H1 (cell line): ENCODE measurements around the gene OPA3. TPM values are rescaled to one million over a fixed set of nuclear protein-coding genes. Genes with fewer than 3 reads are reported as not detected.

ENCODE experiments used
- CTCF ChIA-PET: fragments of 300-600 bp; sonication (Branson Sonifier 250); formaldehyde crosslinking; loops from one replicate; lab custom pipeline; 2021; ENCODE audit not compliant: partially characterized antibody; lab: Charles Lee
- POLR2A ChIA-PET: fragments of 300-600 bp; sonication (Branson Sonifier 250); formaldehyde crosslinking; loops from one replicate; lab custom pipeline; 2021; ENCODE audit warnings: inconsistent platforms; ENCODE audit not compliant: partially characterized antibody; lab: Charles Lee
- DNase-seq, 2 experiments: peaks; one replicate each; pipeline versions ENCODE4 v3.0.0 to v3.0.0-alpha.2; 2010 to 2022; ENCODE audit warnings: low spot score in 2 of 2, low read depth in 1 of 2, mixed read lengths in 1 of 2
- FAIRE-seq: peaks from 2 replicates; lab custom pipeline; 2011; peaks lifted over from hg19 to GRCh38; lab: Jason Lieb, UNC
- H2AFZ ChIP-seq: 2 replicates; pipeline ENCODE4 v1.8.1; 2012; ENCODE audit warnings: low read length, inconsistent platforms
- H2AK5ac ChIP-seq: 2 replicates; pipeline ENCODE4 v1.6.1; 2013; ENCODE audit warnings: low read depth, low read length
- H2BK120ac ChIP-seq: replicated peaks from 2 replicates; pipeline ENCODE3; 2013; ENCODE audit warnings: low read depth, low read length, inconsistent platforms
- H2BK12ac ChIP-seq: 2 replicates; pipeline ENCODE4 v1.6.1; 2013; ENCODE audit warnings: low read depth, low read length
- H2BK15ac ChIP-seq: 2 replicates; pipeline ENCODE4 v1.6.1; 2013; ENCODE audit warnings: low read length
- H2BK20ac ChIP-seq: 2 replicates; pipeline ENCODE4 v1.6.1; 2013; ENCODE audit warnings: low read length
- H2BK5ac ChIP-seq: 2 replicates; pipeline ENCODE4 v1.6.1; 2013; ENCODE audit warnings: low read depth, low read length
- H3K14ac ChIP-seq: 2 replicates; pipeline ENCODE4 v1.6.1; 2013; ENCODE audit warnings: inconsistent platforms; ENCODE audit not compliant: insufficient read length
- H3K18ac ChIP-seq: 2 replicates; pipeline ENCODE4 v1.6.1; 2013; ENCODE audit warnings: low read length; ENCODE audit errors: extremely low read depth
- H3K23ac ChIP-seq: 2 replicates; pipeline ENCODE4 v1.6.1; 2013; ENCODE audit warnings: inconsistent platforms; ENCODE audit not compliant: insufficient read length
- H3K23me2 ChIP-seq: 2 replicates; pipeline ENCODE4 v1.6.1; 2013; ENCODE audit warnings: low read depth, low read length
- H3K27ac ChIP-seq: 2 replicates; pipeline ENCODE4 v1.6.1; 2011; ENCODE audit warnings: low read depth, low read length, inconsistent platforms
- H3K27me3 ChIP-seq, 4 experiments: replicated peaks in 1 of 4; 1 replicate in 1 of 4; 2 replicates in 3 of 4; pipeline versions ENCODE4 v1.6.1 to v1.8.1; 2011 to 2013; ENCODE audit warnings: low read length in 3 of 4, mild to moderate bottlenecking in 3 of 4, inconsistent platforms in 2 of 4, mixed read lengths in 2 of 4, moderate library complexity in 1 of 4; ENCODE audit not compliant: control insufficient read depth in 3 of 4, insufficient read depth in 3 of 4; ENCODE audit errors: extremely low read depth in 1 of 4
- H3K36me3 ChIP-seq, 4 experiments: 2 replicates each; pipeline versions ENCODE4 v1.6.1 to v1.8.1; 2011 to 2013; ENCODE audit warnings: mild to moderate bottlenecking in 4 of 4, low read length in 3 of 4, moderate library complexity in 2 of 4, control low read depth in 1 of 4, inconsistent platforms in 1 of 4; ENCODE audit not compliant: insufficient read depth in 4 of 4, control insufficient read depth in 2 of 4
- H3K4ac ChIP-seq: replicated peaks from 2 replicates; pipeline ENCODE3; 2013; ENCODE audit warnings: low read length, low read depth, mixed read lengths, inconsistent platforms; ENCODE audit not compliant: insufficient read length
- H3K4me1 ChIP-seq, 4 experiments: replicated peaks in 1 of 4; 1 replicate in 1 of 4; 2 replicates in 3 of 4; pipeline versions ENCODE4 v1.6.1 to v1.8.1; 2011 to 2013; ENCODE audit warnings: low read length in 3 of 4, inconsistent platforms in 2 of 4, mixed read lengths in 1 of 4; ENCODE audit not compliant: insufficient read depth in 4 of 4, control insufficient read depth in 3 of 4
- H3K4me2 ChIP-seq, 2 experiments: 2 replicates each; pipeline versions ENCODE4 v1.6.1 to v1.8.1; 2011 to 2013; ENCODE audit warnings: low read depth in 2 of 2, low read length in 2 of 2, control low read depth in 1 of 2, inconsistent platforms in 1 of 2, mild to moderate bottlenecking in 1 of 2; ENCODE audit not compliant: insufficient read depth in 1 of 2
- H3K4me3 ChIP-seq, 4 experiments: fragments of 200-600, 300-600 bp in 1 of 4; sonication (generic), shearing (Covaris generic), sonication (Bioruptor Twin) in 1 of 4; 2 replicates each; pipeline versions ENCODE4 v1.5.1 to v1.8.1; 2011 to 2016; ENCODE audit warnings: low read length in 4 of 4, low read depth in 3 of 4, control low read depth in 2 of 4, inconsistent platforms in 2 of 4, mild to moderate bottlenecking in 2 of 4, mixed read lengths in 1 of 4, moderate library complexity in 1 of 4; ENCODE audit not compliant: insufficient read depth in 2 of 4; ENCODE audit errors: extremely low read depth in 1 of 4
- H3K56ac ChIP-seq: replicated peaks from 2 replicates; pipeline ENCODE3; 2013; ENCODE audit warnings: low read depth, mild to moderate bottlenecking, mixed read lengths, low read length, inconsistent platforms; ENCODE audit not compliant: insufficient read length
- H3K79me1 ChIP-seq: 2 replicates; pipeline ENCODE4 v1.6.1; 2013; ENCODE audit warnings: low read depth, low read length, control low read depth
- H3K79me2 ChIP-seq, 2 experiments: 2 replicates each; pipeline versions ENCODE4 v1.6.1 to v1.8.1; 2012 to 2013; ENCODE audit warnings: low read length in 2 of 2, mild to moderate bottlenecking in 2 of 2, inconsistent platforms in 1 of 2; ENCODE audit not compliant: insufficient read depth in 2 of 2, control insufficient read depth in 1 of 2
- H3K9ac ChIP-seq, 4 experiments: replicated peaks in 1 of 4; 1 replicate in 1 of 4; 2 replicates in 3 of 4; pipeline versions ENCODE4 v1.6.1 to v1.8.1; 2011 to 2013; ENCODE audit warnings: low read depth in 3 of 4, low read length in 3 of 4, control low read depth in 2 of 4, mild to moderate bottlenecking in 2 of 4, moderate library complexity in 2 of 4, inconsistent platforms in 1 of 4; ENCODE audit errors: extremely low read depth in 1 of 4
- H3K9me3 ChIP-seq, 2 experiments: 2 replicates each; pipeline versions ENCODE4 v1.6.1 to v1.8.1; 2012 to 2013; ENCODE audit warnings: mild to moderate bottlenecking in 2 of 2, moderate library complexity in 2 of 2, control low read depth in 1 of 2, inconsistent platforms in 1 of 2, low read depth in 1 of 2, low read length in 1 of 2, mixed read lengths in 1 of 2; ENCODE audit not compliant: insufficient read depth in 2 of 2
- H4K20me1 ChIP-seq, 2 experiments: replicated peaks in 1 of 2; 2 replicates each; pipeline versions ENCODE3 to v1.8.1; 2011 to 2013; ENCODE audit warnings: inconsistent platforms in 2 of 2, low read length in 2 of 2, mild to moderate bottlenecking in 1 of 2; ENCODE audit not compliant: insufficient read depth in 2 of 2, control insufficient read depth in 1 of 2
- H4K5ac ChIP-seq: 2 replicates; pipeline ENCODE4 v1.6.1; 2013; ENCODE audit warnings: low read length, low read depth, mixed read lengths, inconsistent platforms; ENCODE audit not compliant: insufficient read length
- H4K8ac ChIP-seq: 2 replicates; pipeline ENCODE4 v1.8.0; 2013; ENCODE audit warnings: mild to moderate bottlenecking, moderate library complexity, low read length, inconsistent platforms; ENCODE audit not compliant: insufficient read depth; ENCODE audit errors: extremely low read depth
- H4K91ac ChIP-seq: replicated peaks from 2 replicates; pipeline ENCODE3; 2013; ENCODE audit warnings: low read length, mixed read lengths, inconsistent platforms; ENCODE audit not compliant: insufficient read length
- BCL11A ChIP-seq, 2 experiments: IDR thresholded peaks; one replicate each; pipeline ENCODE4 v1.6.1; 2011; ENCODE audit warnings: low read depth in 2 of 2, low read length in 2 of 2, mild to moderate bottlenecking in 2 of 2
- TEAD4 ChIP-seq: IDR thresholded peaks from 2 replicates; pipeline ENCODE4 v1.6.1; 2012; ENCODE audit warnings: low read depth, low read length, inconsistent platforms, mixed read lengths
- WGBS, 2 experiments: shearing (Covaris generic) in 1 of 2; methylation state at CpG; one replicate each; pipeline versions ENCODE4 v1.1.6 to v1.1.7; 2013 to 2015; ENCODE audit warnings: low lambda C conversion rate in 2 of 2, mixed read lengths in 2 of 2, inconsistent platforms in 1 of 2, low coverage in 1 of 2, missing lambda C conversion rate in 1 of 2; ENCODE audit not compliant: insufficient replicate concordance in 2 of 2, insufficient coverage in 1 of 2, insufficient read length in 1 of 2; ENCODE audit errors: extremely low coverage in 1 of 2, missing lambda C conversion rate in 1 of 2; 5-methylcytosine and 5-hydroxymethylcytosine counted together
- polyA plus RNA-seq, 7 experiments: library from polyadenylated mRNA; depleted of rRNA in 3 of 7; stranded (reverse) in 5 of 7; unstranded in 2 of 7; fragments of >200 nt in 5 of 7; fragments of 200-250 nt in 2 of 7; gene quantifications; 1 replicate in 5 of 7; 2 replicates in 1 of 7; 4 replicates in 1 of 7; pipeline versions ENCODE4 v1.2.1 to v1.2.3, GENCODE V29; 2011 to 2013; ENCODE audit warnings: missing spikeins in 2 of 7, mixed read lengths in 2 of 7
- total RNA-seq: library from RNA; stranded (reverse); fragmentation: NEBNext Ultra II Directional; extraction: Animal tissue kit (Norgen Biotek cat#: 25700); gene quantifications from 2 replicates; pipeline ENCODE4 v1.2.1, GENCODE V29; 2021

The OPA3 gene
- total and polyA plus RNA-seq, 2 of the 8 experiments (the other 6 are each of a cell fraction or from before 2014, with no cell fraction given), result 12.5 to 14.5 TPM

GRCh38 chr19:45483033-45483432 lies 101.6 kb downstream of the OPA3 start:
- Histone ChIP-seq H3K4me2 (no peak overlapping the region), H3K56ac (no peak overlapping the region), H4K20me1 (peaks cover 0 to 2% of the 10 kb centered on the region in 2 experiments), H2BK120ac (no peak overlapping the region), H3K27me3 (no peaks in the 10 kb centered on the region), H3K79me2 (no peaks in the 10 kb centered on the region), H3K4ac (no peak overlapping the region), H3K23me2 (peaks cover 2% of the 10 kb centered on the region), H3K9ac (no peak overlapping the region), H4K91ac (no peak overlapping the region), H4K8ac (no peak overlapping the region), H3K27ac (no peak overlapping the region), H3K79me1 (no peaks in the 10 kb centered on the region), H3K9me3 (no peaks in the 10 kb centered on the region), H2AFZ (no peak overlapping the region), H3K14ac (no peak overlapping the region), H3K36me3 (no peaks in the 10 kb centered on the region; a peak in 1 of 8 replicates), H2BK15ac (no peak overlapping the region), H2AK5ac (no peak overlapping the region), H3K4me3 (no peak overlapping the region), H4K5ac (no peak overlapping the region), H2BK5ac (no peak overlapping the region), H3K18ac (no peak overlapping the region), H2BK20ac (no peak overlapping the region), H3K4me1 (peaks cover 0 to 4% (median 0%) of the 10 kb centered on the region in 4 experiments; a peak in 2 of 7 replicates), H2BK12ac (no peak overlapping the region), H3K23ac (no peak overlapping the region)
- WGBS, 2 experiments, result 88% methylated on average over 5 of the region's 5 CpGs; no CpG with 5 or more reads in 1 of the 2 experiments
- no peak for FAIRE-seq
- POLR2A ChIA-PET, result no interaction called here
- no peak for DNase-seq
- CTCF ChIA-PET, result interaction anchor here (32.9 kb wide), 1 partner anchor 50 kb away, joined by 760 read pairs; the partner anchor contains the start of gene ERCC1
- TF ChIP-seq TEAD4 (no peak), BCL11A (IDR thresholded peaks at IDR 0.05; ENCODE audit: low read depth in 2 of 2, low read length in 2 of 2) (no peak)
